ENCODE results near the gene BBOF1.
"Not testable (repeated sequence)": the region's sequence is repeated elsewhere in the genome, so short reads cannot be mapped to it uniquely, and the experiment has no call there.

- TF ChIP-seq CTCF, POLR2A (IDR thresholded peaks at IDR 0.05): not testable (repeated sequence)
These were observed 30.5 kb upstream of the BBOF1 start for GRCh38 chr14:73988656-73989055.

All from upper lobe of left lung (tissue), 4 donors.